Epidermal melanocyte (primary cell): ENCODE measurements around the gene PLCH2.

Experiments
- DNase-seq: peaks from one replicate; pipeline ENCODE4 v3.0.0; 2011; ENCODE audit warnings: low spot score; ENCODE audit not compliant: insufficient read length

Gene PLCH2, protein sequence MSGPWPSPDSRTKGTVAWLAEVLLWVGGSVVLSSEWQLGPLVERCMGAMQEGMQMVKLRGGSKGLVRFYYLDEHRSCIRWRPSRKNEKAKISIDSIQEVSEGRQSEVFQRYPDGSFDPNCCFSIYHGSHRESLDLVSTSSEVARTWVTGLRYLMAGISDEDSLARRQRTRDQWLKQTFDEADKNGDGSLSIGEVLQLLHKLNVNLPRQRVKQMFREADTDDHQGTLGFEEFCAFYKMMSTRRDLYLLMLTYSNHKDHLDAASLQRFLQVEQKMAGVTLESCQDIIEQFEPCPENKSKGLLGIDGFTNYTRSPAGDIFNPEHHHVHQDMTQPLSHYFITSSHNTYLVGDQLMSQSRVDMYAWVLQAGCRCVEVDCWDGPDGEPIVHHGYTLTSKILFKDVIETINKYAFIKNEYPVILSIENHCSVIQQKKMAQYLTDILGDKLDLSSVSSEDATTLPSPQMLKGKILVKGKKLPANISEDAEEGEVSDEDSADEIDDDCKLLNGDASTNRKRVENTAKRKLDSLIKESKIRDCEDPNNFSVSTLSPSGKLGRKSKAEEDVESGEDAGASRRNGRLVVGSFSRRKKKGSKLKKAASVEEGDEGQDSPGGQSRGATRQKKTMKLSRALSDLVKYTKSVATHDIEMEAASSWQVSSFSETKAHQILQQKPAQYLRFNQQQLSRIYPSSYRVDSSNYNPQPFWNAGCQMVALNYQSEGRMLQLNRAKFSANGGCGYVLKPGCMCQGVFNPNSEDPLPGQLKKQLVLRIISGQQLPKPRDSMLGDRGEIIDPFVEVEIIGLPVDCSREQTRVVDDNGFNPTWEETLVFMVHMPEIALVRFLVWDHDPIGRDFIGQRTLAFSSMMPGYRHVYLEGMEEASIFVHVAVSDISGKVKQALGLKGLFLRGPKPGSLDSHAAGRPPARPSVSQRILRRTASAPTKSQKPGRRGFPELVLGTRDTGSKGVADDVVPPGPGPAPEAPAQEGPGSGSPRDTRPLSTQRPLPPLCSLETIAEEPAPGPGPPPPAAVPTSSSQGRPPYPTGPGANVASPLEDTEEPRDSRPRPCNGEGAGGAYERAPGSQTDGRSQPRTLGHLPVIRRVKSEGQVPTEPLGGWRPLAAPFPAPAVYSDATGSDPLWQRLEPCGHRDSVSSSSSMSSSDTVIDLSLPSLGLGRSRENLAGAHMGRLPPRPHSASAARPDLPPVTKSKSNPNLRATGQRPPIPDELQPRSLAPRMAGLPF (N-terminal part only)

DNA sequence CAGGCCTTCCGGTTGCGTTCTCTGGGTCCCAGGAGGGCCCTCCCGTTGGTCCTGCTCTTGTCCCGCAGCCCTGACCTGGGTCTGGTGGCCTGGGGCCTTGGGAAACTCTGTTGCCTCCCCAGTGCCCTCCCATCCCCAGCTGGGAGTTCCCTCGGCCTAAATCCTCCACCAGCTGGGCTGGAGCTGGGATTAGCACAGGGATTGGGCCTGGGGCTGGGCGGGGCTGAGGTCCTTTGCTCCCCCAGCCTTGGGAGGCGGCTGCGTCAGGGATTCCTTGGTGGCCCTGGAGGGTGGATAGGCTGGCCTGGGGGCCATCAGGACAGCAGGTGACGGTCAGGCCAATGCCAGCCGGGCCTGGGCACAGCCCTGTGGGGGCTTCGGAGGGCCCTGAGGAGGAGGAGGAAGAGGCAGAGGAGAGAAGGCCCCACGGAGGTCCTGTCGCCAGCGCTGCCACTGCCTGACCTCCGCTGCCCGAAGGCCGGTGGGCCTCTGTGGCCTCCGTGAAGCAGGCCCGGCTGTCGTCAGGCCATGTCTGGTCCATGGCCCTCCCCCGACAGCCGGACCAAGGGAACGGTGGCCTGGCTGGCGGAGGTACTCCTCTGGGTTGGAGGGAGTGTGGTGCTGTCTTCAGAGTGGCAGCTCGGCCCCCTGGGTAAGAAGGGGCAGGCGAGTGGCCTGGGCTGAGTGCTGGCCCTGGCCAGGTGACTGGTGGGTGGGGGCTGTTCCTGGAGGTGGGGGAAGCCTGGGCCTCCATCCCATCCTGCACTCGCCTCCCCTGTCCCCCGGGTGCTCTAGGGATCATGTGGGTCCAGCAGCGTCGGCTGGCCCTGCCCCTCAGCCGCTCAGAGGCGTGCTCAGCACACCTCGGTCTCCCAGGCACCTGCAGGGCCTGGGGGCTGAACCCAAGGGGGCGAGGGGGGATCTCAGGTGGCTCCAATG is at the start of gene PLCH2:
TSS of gene PLCH2 (plus strand) at position 229 of the 939 bp plus-strand sequence. CDS start at position 529, 300 bp downstream.
- DNase-seq: no peak

DNA sequence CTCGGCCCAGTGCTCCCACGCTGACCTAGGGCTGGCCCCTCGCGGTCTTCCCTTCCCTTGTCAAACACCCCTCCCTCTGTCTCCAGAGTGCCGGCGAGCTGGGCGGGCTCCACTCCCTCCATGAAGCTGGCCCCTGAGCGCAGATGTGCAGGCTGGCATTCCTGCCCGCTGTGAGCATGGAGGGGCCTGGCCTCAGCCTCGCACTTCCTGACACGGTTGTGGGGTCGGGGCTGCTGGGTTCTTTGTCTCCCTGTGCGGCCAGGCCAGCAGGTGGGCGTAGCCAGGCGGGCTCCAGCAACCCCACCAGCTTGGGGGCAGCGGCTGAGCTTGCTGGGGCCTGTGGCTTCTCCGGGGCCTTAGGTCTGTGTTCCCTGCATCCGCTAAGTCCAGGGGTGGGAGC is 49.5 kb upstream of the PLCH2 start:
- no peak for DNase-seq

DNA sequence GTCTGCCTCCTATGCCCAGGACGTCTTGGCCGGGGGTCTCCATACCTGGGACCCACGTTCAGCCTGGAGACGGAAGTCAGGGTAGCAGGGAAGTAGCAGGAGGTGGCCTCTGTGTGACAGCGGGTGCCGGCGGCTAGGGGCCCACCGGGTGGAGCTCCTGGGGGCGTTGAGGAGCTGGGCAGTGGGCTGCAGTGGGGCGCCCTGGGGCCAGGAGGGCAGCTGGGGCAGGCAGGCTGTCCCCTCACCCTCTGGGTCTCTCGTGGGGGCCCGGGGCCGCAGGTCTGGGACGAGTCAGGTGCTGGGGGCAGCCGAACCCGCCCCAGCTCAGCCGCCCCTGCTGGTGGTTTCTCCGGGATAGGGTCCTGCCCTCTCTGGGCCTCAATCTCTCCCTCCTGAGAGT is 49.0 kb upstream of the PLCH2 start:
- no peak for DNase-seq

DNA sequence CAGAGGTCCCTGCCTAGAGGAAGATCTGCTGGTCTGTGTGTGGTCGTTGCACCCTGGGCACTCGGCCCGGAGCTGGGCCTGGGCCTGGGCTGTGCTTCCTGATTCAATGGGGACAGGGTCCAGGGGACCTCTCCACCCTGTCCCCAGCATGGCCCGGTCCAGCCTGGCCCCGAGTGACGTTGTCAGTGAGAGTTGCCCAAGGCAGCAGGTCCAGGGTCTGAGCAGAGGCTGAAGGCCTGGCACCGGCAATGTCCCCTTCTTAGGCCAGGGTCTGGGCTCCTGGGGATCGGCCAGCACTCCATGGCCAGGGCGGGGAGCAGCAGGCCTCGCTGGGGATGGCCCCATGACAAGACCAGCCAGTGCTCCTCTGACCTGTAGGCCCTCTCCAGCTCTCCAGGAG is 48.1 kb upstream of the PLCH2 start:
- no peak for DNase-seq

DNA sequence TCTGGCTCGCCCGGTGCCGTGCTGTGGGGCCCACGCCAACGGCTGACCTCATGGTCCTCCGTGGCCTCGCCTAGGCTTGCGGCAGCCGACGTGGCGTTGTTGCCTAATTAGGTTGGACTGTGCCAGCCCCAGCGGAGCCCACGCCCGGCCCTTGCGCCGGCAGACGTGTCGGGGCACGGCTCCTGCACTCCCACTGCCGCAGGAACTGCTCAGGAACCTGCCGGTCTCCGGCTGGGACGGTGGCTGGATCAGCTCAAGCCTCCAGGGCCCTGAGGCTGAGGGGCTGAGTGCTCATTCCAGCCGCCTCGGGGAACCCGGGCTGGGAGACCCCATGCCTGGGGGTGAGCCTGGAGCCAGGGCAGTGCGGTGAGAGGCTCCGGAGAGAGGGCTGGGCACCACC is 47.6 kb upstream of the PLCH2 start:
- no peak for DNase-seq

DNA sequence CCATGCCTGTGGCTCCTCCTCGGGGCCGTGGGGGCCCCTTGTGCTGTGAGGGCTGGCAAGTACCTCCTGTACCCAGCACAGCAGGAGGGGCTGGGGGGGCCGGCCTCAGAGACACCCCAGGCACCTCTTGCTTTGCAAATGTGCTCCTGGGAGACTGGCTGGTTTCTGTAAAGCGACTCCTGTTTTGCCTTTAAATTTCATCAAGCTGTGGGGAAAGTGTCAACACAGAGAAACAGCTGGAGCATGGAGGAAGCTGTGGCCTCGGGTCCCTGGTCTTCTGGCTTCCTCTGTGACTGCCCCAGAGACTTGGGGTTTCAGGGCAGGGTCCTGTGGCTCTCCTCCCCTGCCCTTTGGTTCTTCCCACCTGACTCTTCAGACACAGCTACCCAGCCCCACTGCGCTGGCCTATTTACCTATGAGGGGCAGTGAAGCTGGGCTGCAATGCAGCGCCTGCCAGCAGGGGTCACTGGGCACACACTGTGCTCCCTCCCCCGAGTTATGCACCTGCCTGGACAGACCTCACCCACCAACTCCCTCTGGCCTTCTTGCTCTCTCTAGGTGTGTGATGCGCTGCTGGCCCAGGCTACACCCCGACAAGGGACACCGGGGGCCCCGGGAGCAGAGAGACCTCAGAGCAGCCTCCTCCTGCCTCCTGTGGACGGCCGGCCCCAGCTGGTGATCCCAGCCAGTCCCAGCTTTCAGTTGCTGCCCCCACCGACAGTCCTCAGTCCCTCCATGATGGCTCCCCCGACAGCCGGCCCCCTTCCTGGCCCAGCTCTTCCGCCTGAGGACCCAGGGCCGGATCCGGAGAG is 46.1 kb upstream of the PLCH2 start:
- no peak for DNase-seq

DNA sequence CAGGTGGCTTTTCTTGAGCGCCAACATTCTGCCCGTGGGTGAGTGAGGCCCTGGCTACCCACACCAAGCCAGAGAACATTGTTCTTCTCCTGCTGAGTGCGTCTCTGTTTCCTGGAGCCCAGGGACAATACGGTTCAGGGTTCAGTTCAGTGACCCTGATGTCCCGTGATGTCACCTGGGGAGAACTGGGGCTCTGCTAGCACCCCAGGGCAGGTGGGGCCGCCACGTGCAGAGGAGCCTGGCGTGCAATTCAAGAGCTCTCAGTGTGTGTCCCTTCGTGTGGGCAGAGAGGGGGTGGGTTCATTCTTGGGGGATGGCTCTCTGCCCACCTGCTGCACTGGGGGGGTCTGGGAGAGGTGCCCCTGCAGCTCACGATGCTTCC is 45.5 kb upstream of the PLCH2 start:
- DNase-seq: no peak

DNA sequence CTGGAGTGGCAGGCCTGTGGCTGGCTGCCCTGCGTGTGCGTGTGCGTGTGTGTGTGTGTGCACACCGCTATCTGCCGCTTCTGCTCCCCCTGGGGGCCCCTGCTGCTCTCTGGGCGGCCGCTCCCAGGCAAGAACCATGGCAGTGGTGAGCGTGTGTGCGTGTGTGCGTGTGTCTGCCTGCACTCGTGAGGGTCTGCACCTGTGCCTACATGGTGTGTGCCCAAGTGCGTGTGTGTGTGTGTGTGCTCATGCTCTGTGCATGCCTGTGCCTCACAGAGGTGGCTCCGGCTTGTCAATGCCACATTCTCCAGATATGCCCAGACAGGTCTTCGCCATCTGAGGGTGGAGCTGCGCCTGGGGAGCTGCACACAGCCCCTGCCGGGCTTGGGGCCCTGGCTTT is 45.0 kb upstream of the PLCH2 start:
- no peak for DNase-seq

DNA sequence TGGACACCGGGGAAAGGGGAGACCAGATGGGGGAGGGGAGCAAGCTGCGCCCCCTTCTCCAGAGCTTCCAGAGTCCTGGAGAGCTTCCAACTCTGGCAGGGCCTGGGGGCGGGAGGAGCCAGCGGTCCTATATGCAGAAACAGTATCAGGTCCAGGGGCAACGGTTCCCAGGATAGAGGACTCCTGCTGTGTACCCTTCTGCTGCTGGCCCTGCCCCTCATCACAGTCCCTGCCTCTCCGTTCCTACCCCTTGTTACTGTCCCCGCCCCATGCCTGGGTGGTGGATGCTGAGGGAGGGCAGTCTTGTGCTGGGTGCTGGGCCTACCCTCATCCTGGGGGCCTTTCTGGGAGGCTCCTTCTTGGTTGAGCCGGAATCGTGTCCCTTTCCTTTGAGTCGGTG is 44.6 kb upstream of the PLCH2 start:
- DNase-seq: no peak

DNA sequence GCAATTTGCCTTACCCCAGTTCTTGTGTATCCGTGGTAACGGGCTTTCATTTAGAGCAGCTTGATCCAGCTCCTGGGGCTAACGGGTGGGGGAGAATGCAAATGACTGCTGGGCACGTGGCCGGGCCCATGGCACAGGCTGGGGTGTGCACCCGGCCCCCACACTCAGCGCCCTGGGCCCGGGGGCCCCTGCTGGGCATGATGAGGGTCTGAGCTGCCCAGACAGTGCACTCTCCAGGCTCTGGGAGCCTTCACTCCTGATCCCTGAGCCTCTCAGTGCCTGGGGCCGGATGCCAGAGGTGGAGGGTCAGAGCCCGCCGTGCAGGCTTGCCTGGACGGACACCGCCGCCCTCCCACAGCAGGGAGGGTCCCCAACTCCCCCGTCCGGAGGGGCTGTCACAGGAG is 43.6 kb upstream of the PLCH2 start:
- no peak for DNase-seq

DNA sequence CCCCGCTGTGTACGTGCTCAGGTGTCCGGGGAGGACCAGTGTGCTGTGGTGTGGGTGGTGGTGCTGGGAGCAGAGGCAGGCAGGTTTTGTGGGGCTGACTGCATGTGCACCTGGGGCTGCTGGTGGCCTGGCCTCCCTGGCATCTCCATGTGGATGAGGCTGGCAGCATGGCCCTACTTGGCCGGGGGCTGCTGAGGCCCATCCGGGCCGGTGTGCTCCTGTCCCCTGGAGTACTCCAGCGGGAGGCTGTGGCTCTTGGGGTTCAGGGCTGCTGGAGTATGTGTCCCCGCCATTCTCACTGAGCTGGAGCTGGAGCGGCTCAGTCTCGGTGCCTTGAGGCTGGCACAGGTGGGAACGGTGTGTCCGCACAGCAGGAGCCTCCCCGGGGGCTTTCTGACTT is 42.9 kb upstream of the PLCH2 start:
- DNase-seq: no peak

DNA sequence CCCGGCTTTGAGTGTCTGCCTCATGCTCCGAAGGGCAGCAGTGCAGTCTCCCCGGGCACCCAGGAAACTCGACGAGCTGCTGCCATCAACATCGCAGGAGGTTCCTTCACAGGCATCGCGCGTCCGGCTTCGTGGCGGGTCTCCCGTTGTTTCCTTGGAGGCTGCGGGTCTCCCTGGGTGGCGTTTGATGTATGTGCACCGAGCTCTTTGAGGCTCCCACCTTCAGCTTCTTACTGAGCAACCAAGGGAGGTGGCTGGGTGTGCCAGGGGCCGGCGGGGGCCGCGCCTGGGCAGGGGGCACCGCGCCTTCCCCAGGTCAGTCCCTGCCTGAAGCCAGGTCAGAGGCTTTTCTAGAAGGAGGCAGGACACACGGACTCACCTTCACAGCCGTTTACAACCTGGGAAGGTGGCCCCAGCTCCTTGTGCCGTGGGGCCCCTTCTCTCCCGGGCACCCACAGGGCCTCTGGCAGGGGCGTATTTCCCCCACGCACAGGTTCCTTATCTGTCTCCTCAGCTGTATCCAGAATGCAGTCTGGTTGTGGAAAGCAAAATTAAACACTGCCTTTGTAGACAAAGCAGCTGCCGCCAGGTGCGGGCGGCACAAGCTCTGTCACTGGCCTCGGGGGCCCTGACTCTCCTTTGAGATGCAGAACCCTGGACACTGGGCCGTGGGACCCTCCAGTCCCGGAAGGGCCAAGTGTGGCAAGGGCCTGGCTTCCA is 42.0 kb upstream of the PLCH2 start:
- DNase-seq: no peak

DNA sequence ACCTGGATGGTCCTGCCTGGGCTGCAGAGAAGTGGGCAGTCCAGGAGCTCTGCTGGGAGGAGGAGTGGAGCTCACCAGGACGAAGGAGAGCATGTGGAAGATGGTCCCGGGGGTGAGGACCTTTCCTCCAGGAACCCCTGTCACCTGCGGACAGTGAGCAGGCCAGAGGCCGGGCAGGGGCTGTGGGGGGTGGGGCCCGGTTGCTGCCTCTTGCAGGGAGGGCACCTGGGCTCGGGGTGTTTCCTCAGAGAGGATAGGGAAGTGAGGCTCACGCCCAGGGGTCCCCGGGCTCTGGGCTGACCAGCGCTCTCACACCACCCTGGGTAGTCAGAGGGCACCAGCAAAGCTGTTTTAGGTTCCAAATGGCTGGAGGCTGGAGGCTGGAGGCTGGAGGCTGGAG is 41.0 kb upstream of the PLCH2 start:
- DNase-seq: no peak

DNA sequence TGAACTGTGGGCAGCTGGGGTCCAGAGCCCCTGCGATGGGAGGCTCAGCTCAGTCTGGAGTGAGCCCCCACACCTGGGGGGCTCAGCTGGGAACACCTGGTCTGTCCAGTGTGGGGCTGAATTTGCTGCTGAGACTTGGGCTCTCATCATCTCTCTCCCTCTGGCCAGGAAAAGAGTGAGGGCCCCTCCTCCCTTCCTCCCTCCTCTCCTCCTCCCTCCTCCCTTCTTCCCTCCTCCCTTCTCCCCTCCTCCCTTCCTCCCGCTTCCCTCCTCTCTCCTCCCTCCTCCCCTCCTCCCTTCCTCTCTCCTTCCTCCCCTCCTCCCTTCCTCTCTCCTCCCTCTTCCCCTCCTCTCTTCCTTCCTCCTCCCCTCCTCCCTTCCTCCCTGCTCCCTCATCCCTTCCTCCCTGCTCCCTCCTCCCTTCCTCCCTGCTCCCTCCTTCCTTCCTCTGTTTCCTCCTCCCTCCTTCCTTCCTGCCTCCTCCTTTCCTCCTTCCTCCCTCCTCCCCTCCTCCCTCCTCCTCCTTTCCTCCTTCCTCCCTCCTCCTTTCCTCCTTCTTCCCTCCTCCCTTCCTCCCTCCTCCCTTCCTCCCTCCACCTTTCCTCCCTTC is 40.2 kb upstream of the PLCH2 start:
- no peak for DNase-seq

DNA sequence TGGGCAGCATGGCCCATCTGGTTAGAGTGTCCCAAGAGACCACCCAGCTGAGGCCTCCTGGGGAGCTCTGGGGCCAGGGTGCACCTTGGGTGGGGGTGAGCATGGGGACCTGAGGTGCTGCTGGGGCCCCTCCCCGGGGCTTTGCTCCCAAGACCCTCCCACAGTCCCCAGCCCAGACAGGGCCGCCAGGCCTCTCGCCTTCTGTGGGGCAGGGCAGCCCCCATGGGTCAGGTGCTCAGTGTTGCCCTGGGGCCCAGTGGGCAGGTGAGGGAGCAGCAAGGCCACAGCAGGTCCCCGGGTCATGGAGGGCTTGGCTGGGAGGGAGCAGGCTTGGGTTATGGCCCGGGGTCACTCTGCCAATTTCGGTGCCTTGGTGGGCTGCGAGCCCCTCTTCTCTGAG is 39.2 kb upstream of the PLCH2 start:
- DNase-seq: no peak

DNA sequence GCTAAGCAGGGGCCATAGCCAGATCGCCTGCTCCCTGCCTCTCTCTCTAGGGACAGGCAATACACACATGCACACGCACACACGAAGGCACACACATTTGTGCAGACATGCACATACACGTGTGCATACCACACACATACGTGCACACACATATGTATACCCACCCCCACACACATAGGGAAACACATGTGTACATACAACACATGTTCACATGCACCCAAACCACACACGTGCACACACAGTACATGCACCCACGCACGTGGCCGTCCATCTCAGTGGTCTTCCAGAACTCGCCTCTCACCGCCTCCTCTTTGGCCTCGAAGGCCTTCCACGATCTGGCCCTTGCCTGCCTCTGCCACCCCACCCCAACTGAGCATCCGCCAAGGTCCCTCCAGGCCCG is 38.5 kb upstream of the PLCH2 start:
- DNase-seq: no peak

DNA sequence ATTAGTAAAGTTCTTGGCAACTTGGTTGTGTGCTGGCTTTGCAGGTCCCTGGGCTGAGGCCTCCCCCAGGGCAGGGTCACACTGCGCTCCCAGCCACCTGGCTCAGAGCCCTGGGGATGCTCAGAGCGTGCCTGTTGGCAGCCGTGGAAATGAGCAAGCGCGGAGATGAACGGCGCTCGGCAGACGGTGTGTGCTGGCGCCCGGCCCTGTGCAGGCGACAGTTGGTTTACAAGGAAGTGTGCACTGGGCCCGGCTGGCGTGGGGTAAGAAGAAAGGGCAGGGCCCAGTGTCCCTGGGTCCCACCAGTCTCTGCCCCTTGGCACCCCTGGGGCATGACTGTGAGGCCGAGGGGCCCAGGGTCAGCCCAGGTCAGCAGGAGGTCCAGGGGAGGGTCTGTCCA is 38.1 kb upstream of the PLCH2 start:
- DNase-seq: no peak

DNA sequence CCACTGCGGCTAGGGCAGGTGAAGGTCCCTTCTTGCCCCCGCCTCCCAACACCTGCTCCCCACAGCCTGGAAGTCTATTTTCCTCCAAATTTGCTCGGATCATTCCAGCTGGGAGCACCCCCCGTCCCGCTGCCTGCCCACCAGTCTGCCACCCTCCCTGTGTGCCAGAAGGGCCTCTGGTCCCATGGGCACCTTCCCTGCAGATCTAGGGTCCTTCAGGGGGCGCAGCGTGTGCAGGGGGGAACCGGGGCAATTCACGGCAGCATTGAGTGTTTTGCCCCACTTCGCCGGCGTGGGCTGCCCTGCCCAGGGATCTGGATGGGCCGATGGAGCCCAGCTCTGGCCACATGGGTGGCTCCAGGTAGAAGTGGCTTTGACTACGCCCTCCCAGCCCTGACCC is 37.4 kb upstream of the PLCH2 start:
- no peak for DNase-seq

DNA sequence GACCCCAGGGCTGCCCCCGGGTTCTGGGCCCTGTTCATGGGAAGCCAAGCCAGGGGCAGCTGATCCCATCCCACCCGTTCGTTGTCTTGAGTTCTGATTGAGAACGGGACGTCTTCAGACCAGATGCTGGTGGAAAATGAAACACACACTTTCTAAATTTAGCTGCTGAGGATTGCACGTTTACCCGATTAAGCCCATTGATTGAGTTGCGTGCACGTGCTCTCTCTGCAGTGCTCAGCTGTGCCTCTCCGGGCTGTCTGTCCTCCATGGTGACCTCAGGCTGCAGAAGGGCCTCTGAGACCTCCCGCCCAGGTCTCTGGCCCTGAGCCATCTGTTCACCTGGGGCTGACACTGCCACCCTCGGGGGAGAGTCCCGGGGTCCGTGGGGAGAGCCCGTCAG is 36.7 kb upstream of the PLCH2 start:
- DNase-seq: no peak
